ENCODE data around the gene MICALL1. TPM values are rescaled to one million over a fixed set of nuclear protein-coding genes. Genes with fewer than 3 reads are reported as not detected.

MICALL1 gene
- total RNA-seq, 2 experiments from 2014 or later, result 18.3 to 25.7 TPM

Small RNA genes within 50 kb of the gene (microRNA-seq; reads per million reads assigned to microRNA genes)
- gene MIR4534 (ENCODE audit: borderline replicate concordance), result not detected
- 2.3 reads per million for gene MIR6820 (ENCODE audit: borderline replicate concordance)

Other genes starting within 250 kb of the MICALL1 start
- 50.0 and 61.2 TPM in 2 replicates for gene PDXP, start 247.6 kb upstream of the MICALL1 start, total RNA-seq (2014; rRNA removed; shearing (Covaris generic))
- gene PDXP, start 247.6 kb upstream of the MICALL1 start, total RNA-seq (2022), result 54.0 and 55.8 TPM in 2 replicates
- gene LGALS1, start 230.7 kb upstream of the MICALL1 start, total RNA-seq (2014; rRNA removed; shearing (Covaris generic)), result 85.8 and 93.1 TPM in 2 replicates
- 57.2 and 57.3 TPM in 2 replicates for gene LGALS1, start 230.7 kb upstream of the MICALL1 start, total RNA-seq (2022)
- 64.6 and 79.0 TPM in 2 replicates for gene NOL12, start 220.0 kb upstream of the MICALL1 start, total RNA-seq (2014; rRNA removed; shearing (Covaris generic))
- 58.6 and 62.3 TPM in 2 replicates for gene NOL12, start 220.0 kb upstream of the MICALL1 start, total RNA-seq (2022)
- 24.4 and 31.6 TPM in 2 replicates for gene TRIOBP, start 209.2 kb upstream of the MICALL1 start, total RNA-seq (2014; rRNA removed; shearing (Covaris generic))
- 30.6 and 31.1 TPM in 2 replicates for gene TRIOBP, start 209.2 kb upstream of the MICALL1 start, total RNA-seq (2022)
- gene GCAT, start 98.4 kb upstream of the MICALL1 start, total RNA-seq (2014; rRNA removed; shearing (Covaris generic)), result 14.6 and 20.6 TPM in 2 replicates
- gene GCAT, start 98.4 kb upstream of the MICALL1 start, total RNA-seq (2022), result 17.3 and 21.6 TPM in 2 replicates
- not detected in 2 replicates for gene GALR3, start 82.9 kb upstream of the MICALL1 start, total RNA-seq (2014; rRNA removed; shearing (Covaris generic))
- gene GALR3, start 82.9 kb upstream of the MICALL1 start, total RNA-seq (2022), result not detected in 2 replicates
- 21.0 and 25.4 TPM in 2 replicates for gene ANKRD54, start 62.0 kb upstream of the MICALL1 start, total RNA-seq (2014; rRNA removed; shearing (Covaris generic))
- 31.7 and 31.8 TPM in 2 replicates for gene ANKRD54, start 62.0 kb upstream of the MICALL1 start, total RNA-seq (2022)
- 443 and 503 TPM in 2 replicates for gene EIF3L, start 56.9 kb upstream of the MICALL1 start, total RNA-seq (2014; rRNA removed; shearing (Covaris generic))
- gene EIF3L, start 56.9 kb upstream of the MICALL1 start, total RNA-seq (2022), result 596 and 649 TPM in 2 replicates
- 0.90 and 1.2 TPM in 2 replicates for gene C22orf23, start 47.3 kb downstream of the MICALL1 start, total RNA-seq (2014; rRNA removed; shearing (Covaris generic))
- 0.57 TPM in 1 of 2 replicates, not detected in the other for gene C22orf23, start 47.3 kb downstream of the MICALL1 start, total RNA-seq (2022)
- gene POLR2F, start 47.4 kb downstream of the MICALL1 start, total RNA-seq (2014; rRNA removed; shearing (Covaris generic)), result 85.9 and 128 TPM in 2 replicates
- 63.5 and 71.2 TPM in 2 replicates for gene POLR2F, start 47.4 kb downstream of the MICALL1 start, total RNA-seq (2022)
- not detected in 2 replicates for gene SOX10, start 78.3 kb downstream of the MICALL1 start, total RNA-seq (2014; rRNA removed; shearing (Covaris generic))
- gene SOX10, start 78.3 kb downstream of the MICALL1 start, total RNA-seq (2022), result not detected in 2 replicates
- gene PICK1, start 151.1 kb downstream of the MICALL1 start, total RNA-seq (2014; rRNA removed; shearing (Covaris generic)), result 19.2 and 28.5 TPM in 2 replicates
- 23.8 and 25.6 TPM in 2 replicates for gene PICK1, start 151.1 kb downstream of the MICALL1 start, total RNA-seq (2022)
- gene SLC16A8, start 177.9 kb downstream of the MICALL1 start, total RNA-seq (2014; rRNA removed; shearing (Covaris generic)), result not detected in 2 replicates
- not detected in 2 replicates for gene SLC16A8, start 177.9 kb downstream of the MICALL1 start, total RNA-seq (2022)
- 0.35 and 0.41 TPM in 2 replicates for gene BAIAP2L2, start 204.4 kb downstream of the MICALL1 start, total RNA-seq (2014; rRNA removed; shearing (Covaris generic))
- 1.9 and 2.4 TPM in 2 replicates for gene BAIAP2L2, start 204.4 kb downstream of the MICALL1 start, total RNA-seq (2022)

Data from OCI-LY7 (cell line).